RWPE2 (cell line): ENCODE data around the gene KLC1.

Source experiments
- ATAC-seq: fragments of 200-7000 bp; cut with Tn5 transposase; 3 replicates; pipeline ENCODE4 v1.9.1; 2021; ENCODE audit warnings: low read depth
- DNase-seq: peaks from one replicate; pipeline ENCODE4 v3.0.0-alpha.2; 2020; ENCODE audit warnings: low spot score
- H3K27ac ChIP-seq: fragments of 450-650 bp; 2 replicates; pipeline ENCODE4 v1.5.1; 2017; ENCODE audit warnings: mild to moderate bottlenecking; ENCODE audit not compliant: poor library complexity, severe bottlenecking
- H3K27me3 ChIP-seq: fragments of 250-450 bp; sonication (Bioruptor Pico); 2 replicates; pipeline ENCODE4 v1.5.1; 2021; ENCODE audit warnings: mild to moderate bottlenecking, moderate library complexity; ENCODE audit not compliant: insufficient read depth, poor library complexity, severe bottlenecking
- H3K36me3 ChIP-seq: fragments of 250-450 bp; sonication (Bioruptor Pico); 2 replicates; pipeline ENCODE4 v1.5.1; 2020; ENCODE audit warnings: low read depth, mild to moderate bottlenecking, moderate library complexity
- H3K4me1 ChIP-seq: fragments of 250-450 bp; sonication (Bioruptor Pico); 2 replicates; pipeline ENCODE4 v1.5.1; 2021; ENCODE audit warnings: mild to moderate bottlenecking, moderate library complexity; ENCODE audit not compliant: insufficient read depth, poor library complexity, severe bottlenecking
- H3K4me3 ChIP-seq: fragments of 250-450 bp; sonication (Bioruptor Pico); 2 replicates; pipeline ENCODE4 v1.5.1; 2021; ENCODE audit warnings: mild to moderate bottlenecking, moderate library complexity; ENCODE audit not compliant: severe bottlenecking
- H3K9me3 ChIP-seq: fragments of 250-450 bp; sonication (Bioruptor Pico); 2 replicates; pipeline ENCODE4 v1.5.1; 2021; ENCODE audit warnings: mild to moderate bottlenecking, moderate library complexity; ENCODE audit not compliant: severe bottlenecking
- TF ChIP-seq, protein P1 (sequence below): fragments of 450-650 bp; IDR thresholded peaks from one replicate; pipeline ENCODE4 v1.5.1; 2017; ENCODE audit warnings: mild to moderate bottlenecking, moderate library complexity; ENCODE audit not compliant: poor library complexity, severe bottlenecking

The KLC1 gene

DNA sequence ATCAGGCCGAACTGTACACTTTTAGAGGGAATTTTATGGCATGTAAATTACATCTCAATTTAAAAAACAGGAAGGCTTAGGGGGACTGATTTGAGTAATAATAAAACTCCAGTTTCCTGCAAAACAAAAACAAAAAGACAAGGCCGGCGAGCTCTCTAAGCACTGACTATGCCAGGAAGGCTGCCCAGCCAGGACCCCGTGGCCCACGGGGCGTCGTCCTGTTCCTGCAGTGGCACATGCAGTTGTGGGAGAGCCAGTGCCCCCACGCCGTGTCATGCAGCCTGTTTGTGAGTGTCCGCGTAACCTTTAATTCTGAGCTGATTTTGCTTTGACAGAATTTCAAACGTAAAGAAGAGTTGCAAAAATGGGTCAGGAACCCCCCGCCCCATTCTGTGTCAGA, 75.7 kb downstream of the KLC1 start:
- TF ChIP-seq, protein P1, sequence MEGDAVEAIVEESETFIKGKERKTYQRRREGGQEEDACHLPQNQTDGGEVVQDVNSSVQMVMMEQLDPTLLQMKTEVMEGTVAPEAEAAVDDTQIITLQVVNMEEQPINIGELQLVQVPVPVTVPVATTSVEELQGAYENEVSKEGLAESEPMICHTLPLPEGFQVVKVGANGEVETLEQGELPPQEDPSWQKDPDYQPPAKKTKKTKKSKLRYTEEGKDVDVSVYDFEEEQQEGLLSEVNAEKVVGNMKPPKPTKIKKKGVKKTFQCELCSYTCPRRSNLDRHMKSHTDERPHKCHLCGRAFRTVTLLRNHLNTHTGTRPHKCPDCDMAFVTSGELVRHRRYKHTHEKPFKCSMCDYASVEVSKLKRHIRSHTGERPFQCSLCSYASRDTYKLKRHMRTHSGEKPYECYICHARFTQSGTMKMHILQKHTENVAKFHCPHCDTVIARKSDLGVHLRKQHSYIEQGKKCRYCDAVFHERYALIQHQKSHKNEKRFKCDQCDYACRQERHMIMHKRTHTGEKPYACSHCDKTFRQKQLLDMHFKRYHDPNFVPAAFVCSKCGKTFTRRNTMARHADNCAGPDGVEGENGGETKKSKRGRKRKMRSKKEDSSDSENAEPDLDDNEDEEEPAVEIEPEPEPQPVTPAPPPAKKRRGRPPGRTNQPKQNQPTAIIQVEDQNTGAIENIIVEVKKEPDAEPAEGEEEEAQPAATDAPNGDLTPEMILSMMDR = no peak
- ATAC-seq (no peak), DNase-seq (no peak)

DNA sequence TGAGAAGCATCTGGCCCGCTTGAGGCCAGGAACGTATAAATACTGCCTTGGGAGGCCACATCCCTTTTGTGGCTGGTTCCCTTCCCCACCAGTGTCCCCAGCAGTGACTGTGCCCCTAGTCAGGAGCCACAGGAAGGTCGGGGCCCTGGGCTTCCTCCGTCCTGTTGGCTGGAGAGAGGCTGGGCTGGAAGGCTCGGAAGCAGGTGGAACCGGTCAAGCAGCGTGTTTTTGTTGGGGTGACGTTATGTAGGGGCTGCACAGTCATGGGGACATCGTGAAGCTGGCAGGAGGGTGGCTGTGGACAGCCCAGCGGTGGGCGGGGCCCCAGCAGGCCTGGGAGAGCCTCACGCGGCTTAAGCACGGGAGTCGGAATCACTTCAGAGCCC, 76.1 kb downstream of the KLC1 start:
- TF ChIP-seq, protein P1 = no peak
- no peak for DNase-seq
- Histone ChIP-seq H3K36me3 (peaks cover 89% of the 10 kb centered on the region), H3K27ac (no peak overlapping the region), H3K9me3 (no peaks in the 10 kb centered on the region), H3K27me3 (no peaks in the 10 kb centered on the region), H3K4me3 (no peak overlapping the region), H3K4me1 (no peaks in the 10 kb centered on the region)
- no peak for ATAC-seq

More for the DNA sequence above, 75.7 kb downstream of the KLC1 start:
- Histone ChIP-seq H3K4me1 (no peaks in the 10 kb centered on the region), H3K4me3 (no peak overlapping the region), H3K9me3 (no peaks in the 10 kb centered on the region), H3K27me3 (no peaks in the 10 kb centered on the region), H3K36me3 (peaks cover 89% of the 10 kb centered on the region), H3K27ac (no peak overlapping the region)

DNA sequence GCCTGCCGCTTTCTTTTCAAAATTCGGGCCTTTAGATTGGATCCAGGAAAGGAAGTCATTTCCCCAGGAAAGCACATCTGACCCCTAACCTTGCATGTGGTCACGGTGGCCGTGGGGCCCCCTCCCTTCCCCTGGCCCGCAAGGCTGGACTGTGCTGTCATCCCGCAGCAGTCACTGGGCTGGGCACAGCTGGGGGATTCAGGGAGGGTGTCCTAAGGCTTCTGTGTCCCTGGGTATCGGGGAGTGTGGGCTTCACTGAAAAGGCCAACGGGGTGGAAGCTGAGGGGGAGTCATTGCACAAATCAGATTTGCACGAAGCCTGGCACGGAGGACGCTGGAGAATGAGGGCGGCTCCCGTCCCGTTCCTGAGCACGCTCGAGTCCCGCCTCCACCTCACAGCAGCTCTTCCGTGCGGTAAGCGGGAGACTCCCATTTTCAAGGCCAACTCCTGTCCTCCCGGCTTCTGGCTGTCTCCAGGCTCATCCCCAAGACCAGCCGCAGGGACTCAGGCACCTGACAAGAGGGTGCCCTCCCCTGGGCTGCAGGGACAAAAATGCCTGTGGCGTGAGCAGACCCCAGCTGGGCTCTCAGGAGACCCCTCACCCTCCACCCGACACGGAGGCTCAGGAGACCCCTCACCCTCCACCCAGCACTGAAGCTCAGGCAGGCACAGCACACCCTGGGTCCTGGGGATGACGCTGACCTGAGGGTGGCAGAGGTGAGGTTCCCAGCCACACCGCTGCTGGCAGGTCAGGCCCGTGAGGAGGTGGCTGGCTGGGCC, 76.7 kb downstream of the KLC1 start:
- no peak for ATAC-seq
- Histone ChIP-seq H3K4me3 (no peak overlapping the region), H3K9me3 (no peaks in the 10 kb centered on the region), H3K36me3 (peaks cover 89% of the 10 kb centered on the region), H3K27ac (no peak overlapping the region), H3K4me1 (peaks cover under 1% of the 10 kb centered on the region), H3K27me3 (no peaks in the 10 kb centered on the region)
- DNase-seq = no peak
- TF ChIP-seq, protein P1 = no peak

DNA sequence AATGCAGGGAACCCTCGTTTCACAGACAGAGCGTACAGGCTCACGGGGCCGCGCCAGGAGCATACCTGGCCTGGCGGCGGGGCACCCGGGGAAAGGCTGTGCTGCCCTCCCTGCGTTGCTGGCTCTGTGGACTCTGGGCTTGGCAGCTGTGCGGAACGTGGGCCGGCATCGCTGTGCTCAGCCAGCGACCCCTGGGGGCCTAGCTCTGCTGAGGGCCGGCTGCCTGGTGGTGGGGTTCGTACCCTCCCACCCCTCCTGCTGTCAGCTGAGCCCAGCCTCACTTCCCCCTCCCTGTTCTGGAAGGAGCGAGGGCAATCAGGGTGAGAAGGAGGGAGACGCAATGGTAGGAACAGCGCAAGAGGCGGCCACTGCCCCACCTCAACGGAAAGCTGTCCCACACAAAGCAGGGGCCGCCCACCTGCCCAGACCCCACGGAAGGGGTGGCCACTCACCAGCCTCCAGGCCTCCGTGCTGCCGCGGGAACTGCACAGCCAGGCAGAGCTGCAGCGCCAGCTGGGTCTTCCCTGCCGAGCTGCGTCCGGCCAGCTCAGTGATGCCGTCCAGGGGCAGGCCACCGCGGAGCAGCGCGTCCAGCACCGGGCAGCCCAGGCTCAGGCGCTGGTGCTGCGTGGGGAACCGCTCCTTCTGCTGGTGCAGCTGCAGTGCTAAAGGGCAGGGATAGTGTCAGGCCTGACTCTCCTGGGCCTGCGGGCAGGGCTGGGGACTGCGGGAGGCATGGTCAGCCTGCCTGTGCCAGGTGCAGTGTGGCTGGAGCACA, 77.7 kb downstream of the KLC1 start:
- Histone ChIP-seq H3K27me3 (no peaks in the 10 kb centered on the region), H3K27ac (no peak overlapping the region), H3K4me3 (no peak overlapping the region), H3K4me1 (peaks cover 11% of the 10 kb centered on the region), H3K9me3 (no peaks in the 10 kb centered on the region), H3K36me3 (peaks cover 90% of the 10 kb centered on the region)
- no peak for ATAC-seq
- no peak for DNase-seq
- TF ChIP-seq, protein P1 = no peak
